Measurements from ENCODE around the gene GABRB2.

GABRB2 gene

GRCh38 chr5:161396171-161396570, 150.4 kb downstream of the GABRB2 start:
- Histone ChIP-seq H3K9me3 (ENCODE audit: control insufficient read depth, low read length) (no peaks in the 10 kb centered on the region), H3K4me3 (ENCODE audit: extremely low read depth, insufficient read depth, low read length, poor library complexity, severe bottlenecking) (no peak overlapping the region), H3K36me3 (ENCODE audit: control insufficient read depth, insufficient read depth, low read length) (no peaks in the 10 kb centered on the region), H3K4me1 (ENCODE audit: control insufficient read depth, insufficient read depth, low read length, poor library complexity, severe bottlenecking) (no peaks in the 10 kb centered on the region), H3K27ac (ENCODE audit: low read depth, low read length, severe bottlenecking) (no peak overlapping the region)
- 100% methylated on average over 1 of the region's 3 CpGs; no CpG with 5 or more reads in 1 of the 2 experiments for WGBS, 2 experiments (ENCODE audit: insufficient coverage in 2 of 2)

GRCh38 chr5:161391724-161392123, 154.8 kb downstream of the GABRB2 start:
- Histone ChIP-seq H3K27ac (ENCODE audit: low read depth, low read length, severe bottlenecking) (no peak overlapping the region), H3K9me3 (ENCODE audit: control insufficient read depth, low read length) (no peaks in the 10 kb centered on the region)
- WGBS, 2 experiments (ENCODE audit: insufficient coverage in 2 of 2): no CpG with 5 or more reads among the region's 1 CpG

GRCh38 chr5:161391016-161391415, 155.5 kb downstream of the GABRB2 start:
- Histone ChIP-seq H3K4me3 (ENCODE audit: extremely low read depth, insufficient read depth, low read length, poor library complexity, severe bottlenecking) (no peak overlapping the region), H3K9me3 (ENCODE audit: control insufficient read depth, low read length) (no peaks in the 10 kb centered on the region), H3K4me1 (ENCODE audit: control insufficient read depth, insufficient read depth, low read length, poor library complexity, severe bottlenecking) (no peaks in the 10 kb centered on the region), H3K36me3 (ENCODE audit: control insufficient read depth, insufficient read depth, low read length) (no peaks in the 10 kb centered on the region), H3K27ac (ENCODE audit: low read depth, low read length, severe bottlenecking) (no peak overlapping the region)
- no CpG with 5 or more reads among the region's 1 CpG for WGBS, 2 experiments (ENCODE audit: insufficient coverage in 2 of 2)

More at GRCh38 chr5:161391724-161392123, 154.8 kb downstream of the GABRB2 start:
- H3K36me3 ChIP-seq (ENCODE audit: control insufficient read depth, insufficient read depth, low read length): no peaks in the 10 kb centered on the region
- no peak overlapping the region for H3K4me3 ChIP-seq (ENCODE audit: extremely low read depth, insufficient read depth, low read length, poor library complexity, severe bottlenecking)
- H3K4me1 ChIP-seq (ENCODE audit: control insufficient read depth, insufficient read depth, low read length, poor library complexity, severe bottlenecking): no peaks in the 10 kb centered on the region

GRCh38 chr5:161387121-161387520, 159.4 kb downstream of the GABRB2 start:
- H3K9me3 ChIP-seq (ENCODE audit: control insufficient read depth, low read length): no peaks in the 10 kb centered on the region
- H3K4me1 ChIP-seq (ENCODE audit: control insufficient read depth, insufficient read depth, low read length, poor library complexity, severe bottlenecking): no peaks in the 10 kb centered on the region
- no peaks in the 10 kb centered on the region for H3K36me3 ChIP-seq (ENCODE audit: control insufficient read depth, insufficient read depth, low read length)
- no peak overlapping the region for H3K4me3 ChIP-seq (ENCODE audit: extremely low read depth, insufficient read depth, low read length, poor library complexity, severe bottlenecking)
- H3K27ac ChIP-seq (ENCODE audit: low read depth, low read length, severe bottlenecking): no peak overlapping the region
- 80% methylated on average over 1 of the region's 2 CpGs; no CpG with 5 or more reads in 1 of the 2 experiments for WGBS, 2 experiments (ENCODE audit: insufficient coverage in 2 of 2)

- H3K4me3 ChIP-seq (ENCODE audit: extremely low read depth, insufficient read depth, low read length, poor library complexity, severe bottlenecking): no peak overlapping the region
- H3K4me1 ChIP-seq (ENCODE audit: control insufficient read depth, insufficient read depth, low read length, poor library complexity, severe bottlenecking): no peaks in the 10 kb centered on the region
- H3K9me3 ChIP-seq (ENCODE audit: control insufficient read depth, low read length): no peaks in the 10 kb centered on the region
- H3K36me3 ChIP-seq (ENCODE audit: control insufficient read depth, insufficient read depth, low read length): no peaks in the 10 kb centered on the region
- H3K27ac ChIP-seq (ENCODE audit: low read depth, low read length, severe bottlenecking): no peak overlapping the region
- WGBS, 2 experiments (ENCODE audit: insufficient coverage in 2 of 2): 84 to 88% methylated on average over 3 of the region's 4 CpGs
Observed at GRCh38 chr5:161385027-161385426, 161.5 kb downstream of the GABRB2 start.

GRCh38 chr5:161382685-161383084, 163.8 kb downstream of the GABRB2 start:
- no peaks in the 10 kb centered on the region for H3K36me3 ChIP-seq (ENCODE audit: control insufficient read depth, insufficient read depth, low read length)
- no peak overlapping the region for H3K27ac ChIP-seq (ENCODE audit: low read depth, low read length, severe bottlenecking)
- 85 to 87% methylated on average over 3 of the region's 5 CpGs for WGBS, 2 experiments (ENCODE audit: insufficient coverage in 2 of 2)
- no peak overlapping the region for H3K4me3 ChIP-seq (ENCODE audit: extremely low read depth, insufficient read depth, low read length, poor library complexity, severe bottlenecking)
- H3K4me1 ChIP-seq (ENCODE audit: control insufficient read depth, insufficient read depth, low read length, poor library complexity, severe bottlenecking): no peaks in the 10 kb centered on the region
- H3K9me3 ChIP-seq (ENCODE audit: control insufficient read depth, low read length): no peaks in the 10 kb centered on the region

- Histone ChIP-seq H3K36me3 (ENCODE audit: control insufficient read depth, insufficient read depth, low read length) (no peaks in the 10 kb centered on the region), H3K9me3 (ENCODE audit: control insufficient read depth, low read length) (no peaks in the 10 kb centered on the region), H3K27ac (ENCODE audit: low read depth, low read length, severe bottlenecking) (no peak overlapping the region), H3K4me3 (ENCODE audit: extremely low read depth, insufficient read depth, low read length, poor library complexity, severe bottlenecking) (no peak overlapping the region), H3K4me1 (ENCODE audit: control insufficient read depth, insufficient read depth, low read length, poor library complexity, severe bottlenecking) (no peaks in the 10 kb centered on the region)
- 75% methylated on average over 1 of the region's 1 CpG for WGBS, 2 experiments (ENCODE audit: insufficient coverage in 2 of 2)
Observed at GRCh38 chr5:161380486-161380885, 166.0 kb downstream of the GABRB2 start.

- Histone ChIP-seq H3K4me3 (ENCODE audit: extremely low read depth, insufficient read depth, low read length, poor library complexity, severe bottlenecking) (no peak overlapping the region), H3K9me3 (ENCODE audit: control insufficient read depth, low read length) (no peaks in the 10 kb centered on the region), H3K4me1 (ENCODE audit: control insufficient read depth, insufficient read depth, low read length, poor library complexity, severe bottlenecking) (no peaks in the 10 kb centered on the region), H3K27ac (ENCODE audit: low read depth, low read length, severe bottlenecking) (no peak overlapping the region), H3K36me3 (ENCODE audit: control insufficient read depth, insufficient read depth, low read length) (no peaks in the 10 kb centered on the region)
- no CpG with 5 or more reads among the region's 1 CpG for WGBS, 2 experiments (ENCODE audit: insufficient coverage in 2 of 2)
Observed at GRCh38 chr5:161378701-161379100, 167.8 kb downstream of the GABRB2 start.

- no peaks in the 10 kb centered on the region for H3K36me3 ChIP-seq (ENCODE audit: control insufficient read depth, insufficient read depth, low read length)
- H3K4me1 ChIP-seq (ENCODE audit: control insufficient read depth, insufficient read depth, low read length, poor library complexity, severe bottlenecking): no peaks in the 10 kb centered on the region
- WGBS, 2 experiments (ENCODE audit: insufficient coverage in 2 of 2): 100% methylated on average over 1 of the region's 1 CpG; no CpG with 5 or more reads in 1 of the 2 experiments
- H3K9me3 ChIP-seq (ENCODE audit: control insufficient read depth, low read length): no peaks in the 10 kb centered on the region
- no peak overlapping the region for H3K27ac ChIP-seq (ENCODE audit: low read depth, low read length, severe bottlenecking)
- H3K4me3 ChIP-seq (ENCODE audit: extremely low read depth, insufficient read depth, low read length, poor library complexity, severe bottlenecking): no peak overlapping the region
Observed at GRCh38 chr5:161376034-161376433, 170.5 kb downstream of the GABRB2 start.

GRCh38 chr5:161373345-161373707, 173.2 kb downstream of the GABRB2 start:
- no peak overlapping the region for H3K27ac ChIP-seq (ENCODE audit: low read depth, low read length, severe bottlenecking)
- no peaks in the 10 kb centered on the region for H3K36me3 ChIP-seq (ENCODE audit: control insufficient read depth, insufficient read depth, low read length)
- H3K9me3 ChIP-seq (ENCODE audit: control insufficient read depth, low read length): no peaks in the 10 kb centered on the region
- H3K4me3 ChIP-seq (ENCODE audit: extremely low read depth, insufficient read depth, low read length, poor library complexity, severe bottlenecking): no peak overlapping the region
- no peaks in the 10 kb centered on the region for H3K4me1 ChIP-seq (ENCODE audit: control insufficient read depth, insufficient read depth, low read length, poor library complexity, severe bottlenecking)

- Histone ChIP-seq H3K9me3 (ENCODE audit: control insufficient read depth, low read length) (no peaks in the 10 kb centered on the region), H3K27ac (ENCODE audit: low read depth, low read length, severe bottlenecking) (no peak overlapping the region), H3K36me3 (ENCODE audit: control insufficient read depth, insufficient read depth, low read length) (no peaks in the 10 kb centered on the region), H3K4me3 (ENCODE audit: extremely low read depth, insufficient read depth, low read length, poor library complexity, severe bottlenecking) (no peak overlapping the region), H3K4me1 (ENCODE audit: control insufficient read depth, insufficient read depth, low read length, poor library complexity, severe bottlenecking) (no peaks in the 10 kb centered on the region)
- 33% methylated on average over 1 of the region's 2 CpGs; no CpG with 5 or more reads in 1 of the 2 experiments for WGBS, 2 experiments (ENCODE audit: insufficient coverage in 2 of 2)
Observed at GRCh38 chr5:161372682-161373344, 173.7 kb downstream of the GABRB2 start.

All from mesodermal cell (in vitro differentiated cells).